CD4-positive, alpha-beta T cell treated with Interferon alpha-2 for 1 hour (primary cell): ENCODE data around the gene ORMDL2.
A peak's percentile ranks its signal among the peaks of the same experiment; 100 is the strongest.
"Not testable (repeated sequence)": the region's sequence is repeated elsewhere in the genome, so short reads cannot be mapped to it uniquely, and the experiment has no call there.

ENCODE experiments used
- DNase-seq, 2 donors: peaks; one replicate each; pipeline ENCODE4 v3.0.0-alpha.2; 2020 to 2022

ORMDL2 gene

GRCh38 chr12:55829967-55830600 lies 12.2 kb downstream of the ORMDL2 start:
- DNase-seq: peak; percentile 15 to 36

- peak; percentile 59 to 63 for DNase-seq
These were observed 13.0 kb downstream of the ORMDL2 start for GRCh38 chr12:55830601-55831446.

- DNase-seq: no peak
These were observed 13.6 kb downstream of the ORMDL2 start for GRCh38 chr12:55831447-55831815.

- no peak for DNase-seq
These were observed 15.2 kb downstream of the ORMDL2 start for GRCh38 chr12:55833056-55833455.

DNA sequence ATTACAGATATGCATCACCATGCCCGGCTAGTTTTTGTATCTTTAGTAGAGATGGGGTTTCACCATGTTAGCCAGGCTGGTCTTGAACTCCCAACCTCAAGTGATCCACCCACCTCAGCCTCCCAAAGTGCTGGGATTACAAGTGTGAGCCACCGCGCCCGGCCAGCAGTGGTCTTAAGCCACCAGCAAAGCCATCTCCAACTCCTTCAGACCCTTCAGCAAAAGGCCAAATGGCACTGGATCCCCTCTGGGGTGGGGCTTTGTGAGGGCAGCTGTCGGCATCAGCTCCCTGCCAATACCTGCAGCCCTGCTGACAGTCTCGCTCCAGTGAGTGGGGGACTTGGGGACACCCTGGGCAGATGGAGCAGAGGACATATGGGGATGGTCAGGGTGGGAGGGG lies 16.6 kb downstream of the ORMDL2 start:
- DNase-seq: not testable (repeated sequence)

- DNase-seq: no peak
These were observed 20.5 kb downstream of the ORMDL2 start for GRCh38 chr12:55838361-55838760.

DNA sequence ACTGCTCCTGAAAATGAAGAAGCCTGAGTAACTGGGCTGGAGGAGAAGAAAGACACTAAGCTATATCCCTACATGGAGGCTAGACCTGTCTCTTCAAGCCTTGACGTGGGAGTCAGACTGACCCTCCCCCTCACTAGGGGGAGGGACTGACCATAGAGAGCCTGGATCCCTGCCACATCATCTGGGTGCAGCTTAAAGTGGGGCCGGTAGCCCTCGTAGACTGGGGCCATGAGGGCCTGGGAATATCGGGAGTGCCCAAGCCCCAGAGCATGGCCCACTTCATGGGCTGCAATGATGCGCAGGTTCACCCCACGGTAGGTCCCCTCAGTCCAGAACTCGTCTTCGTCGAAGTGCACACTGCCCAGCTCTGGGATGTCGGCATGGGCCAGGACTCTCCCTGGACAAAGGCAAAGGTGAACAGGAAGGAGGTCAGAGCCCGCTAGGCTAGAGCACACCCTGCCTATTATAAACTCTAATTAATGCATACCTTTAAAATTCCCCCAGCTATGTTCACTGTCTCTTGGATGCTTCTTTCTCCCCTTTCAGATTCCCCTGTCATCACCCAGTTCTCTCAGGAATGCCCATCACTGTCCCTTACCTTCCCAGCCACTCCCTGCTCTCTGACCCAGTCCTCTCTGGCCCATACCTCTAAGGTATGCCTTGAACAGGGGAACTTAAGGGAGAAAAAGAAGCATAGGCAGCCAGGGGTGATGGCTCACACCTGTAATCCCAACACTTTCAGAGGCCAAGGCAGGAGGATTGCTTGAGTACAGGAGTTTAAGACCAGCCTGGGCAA lies 21.7 kb downstream of the ORMDL2 start:
- no peak for DNase-seq

- no peak for DNase-seq
These were observed 22.9 kb downstream of the ORMDL2 start for GRCh38 chr12:55840581-55841351.

- DNase-seq: no peak
These were observed 25.0 kb downstream of the ORMDL2 start, which contains the start of gene MMP19 for GRCh38 chr12:55842681-55843429. Gene MMP19, minus strand, starts transcription at chr12:55842936. Its CDS starts 106 bp downstream, at chr12:55842830.

DNA sequence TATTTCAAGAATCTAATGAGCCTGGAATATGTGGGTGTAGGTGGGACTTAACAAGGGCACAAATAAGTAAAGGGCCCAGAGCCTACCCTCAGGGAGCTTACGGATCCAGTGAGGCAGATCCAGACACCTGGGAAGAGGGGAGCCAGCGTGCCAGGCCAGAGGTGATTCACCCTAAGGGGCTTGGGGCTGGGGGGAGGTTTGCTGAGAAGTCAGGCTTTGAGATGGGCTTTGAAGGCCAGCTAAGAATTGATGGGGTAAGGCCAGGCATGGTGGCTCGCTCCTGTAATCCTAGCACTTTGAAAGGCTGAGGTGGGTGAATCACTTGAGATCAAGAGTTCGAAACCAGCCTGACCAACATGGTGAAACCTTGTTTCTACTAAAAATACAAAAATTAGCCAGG lies 25.6 kb downstream of the ORMDL2 start:
- no peak for DNase-seq

- DNase-seq: no peak
These were observed 27.1 kb downstream of the ORMDL2 start for GRCh38 chr12:55844961-55845360.

- DNase-seq: no peak
These were observed 27.5 kb downstream of the ORMDL2 start for GRCh38 chr12:55845361-55845760.

- no peak for DNase-seq
These were observed 28.1 kb downstream of the ORMDL2 start for GRCh38 chr12:55845785-55846496.

GRCh38 chr12:55847033-55847432 lies 29.2 kb downstream of the ORMDL2 start:
- peak in 1 of 2 donors; percentile 46 for DNase-seq

- peak; percentile 29 to 78 for DNase-seq
These were observed 29.9 kb downstream of the ORMDL2 start for GRCh38 chr12:55847603-55848291.

DNA sequence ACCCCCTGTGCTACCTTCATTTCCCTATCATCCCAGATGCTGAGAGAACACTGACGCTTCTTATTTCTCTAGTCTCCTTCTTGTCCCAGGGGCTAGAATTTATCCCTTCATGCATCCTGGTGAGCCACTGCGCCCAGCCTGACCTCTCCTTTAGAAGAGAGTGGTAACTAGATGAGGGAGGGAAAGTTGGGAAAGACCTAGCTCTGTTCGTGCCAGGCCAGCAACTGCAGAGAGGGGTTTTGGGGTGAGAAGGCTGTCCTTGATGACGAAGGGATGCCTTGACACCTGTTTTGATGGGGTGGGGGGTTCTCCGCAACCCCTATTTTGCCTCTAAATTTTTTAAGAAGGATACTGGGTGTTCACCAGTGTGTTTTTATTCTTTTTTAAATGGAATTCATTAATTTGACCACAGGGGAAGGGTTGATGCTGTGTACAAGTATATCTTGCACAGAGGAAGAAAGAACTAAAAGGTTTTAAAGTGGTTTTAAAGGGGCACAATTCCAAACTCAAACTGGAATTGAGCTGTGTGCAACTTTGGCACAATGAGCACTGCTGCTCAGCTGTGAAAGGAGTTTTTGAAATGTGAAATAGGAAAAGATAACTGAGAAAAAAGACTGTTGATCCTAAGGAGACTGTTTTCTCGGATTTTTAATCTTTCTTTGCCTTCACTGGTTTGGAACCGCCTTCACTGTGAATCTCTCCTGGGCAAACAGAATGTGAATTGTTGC lies 31.9 kb downstream of the ORMDL2 start:
- DNase-seq: no peak

GRCh38 chr12:55850401-55850800 lies 32.6 kb downstream of the ORMDL2 start:
- no peak for DNase-seq

DNA sequence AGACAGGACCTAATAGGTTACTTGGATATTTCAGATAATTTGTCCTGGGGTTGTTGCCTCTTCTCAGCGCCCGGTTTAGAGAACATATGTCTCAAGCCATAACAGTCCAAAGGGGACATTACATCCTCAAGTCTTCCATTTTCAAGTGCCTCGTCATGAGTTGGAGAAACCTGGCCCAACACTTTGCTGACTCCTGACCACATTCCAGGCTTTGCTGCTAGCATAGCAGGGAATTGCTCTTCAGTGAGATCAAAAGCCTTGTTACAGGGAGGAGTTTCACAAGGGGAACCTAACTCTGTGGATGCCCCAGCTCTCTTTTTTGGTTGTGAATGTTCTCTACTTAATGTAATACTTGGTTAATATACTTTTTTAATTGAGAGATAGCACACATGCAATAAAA lies 33.1 kb downstream of the ORMDL2 start:
- DNase-seq: no peak

- no peak for DNase-seq
These were observed 34.9 kb downstream of the ORMDL2 start for GRCh38 chr12:55852740-55853139.

DNA sequence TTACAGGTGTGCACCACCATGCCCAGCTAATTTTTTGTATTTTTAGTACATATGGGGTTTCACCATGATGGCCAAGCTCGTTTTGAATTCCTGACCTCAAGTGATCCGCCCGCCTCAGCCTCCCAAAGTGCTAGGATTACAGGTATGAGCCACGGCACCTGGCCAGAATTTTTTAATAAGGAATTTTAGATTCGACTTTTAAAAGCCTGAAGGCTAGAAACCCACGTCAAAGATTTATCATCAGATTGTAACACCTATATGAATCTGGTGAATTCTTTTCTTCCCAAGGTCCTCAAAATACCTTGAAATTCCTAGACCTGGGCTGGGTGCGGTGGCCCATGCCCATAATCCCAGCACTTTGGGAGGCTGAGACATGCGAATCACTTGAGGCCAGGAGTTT lies 43.6 kb downstream of the ORMDL2 start:
- no peak for DNase-seq
